K562 (cell line): ENCODE measurements around the gene TGFBR3L. TPM values are rescaled to one million over a fixed set of nuclear protein-coding genes. Genes with fewer than 3 reads are reported as not detected.
A peak's percentile ranks its signal among the peaks of the same experiment; 100 is the strongest.

Source experiments
- ARID3A ChIP-seq: IDR thresholded peaks from 2 replicates; pipeline ENCODE4 v1.6.1; 2012; ENCODE audit warnings: low read depth, low read length, improper control_type of control experiment, borderline replicate concordance
- COPS2 ChIP-seq: fragments of 450-650 bp; conservative IDR thresholded peaks from 2 replicates; pipeline ENCODE4 v1.6.1; 2016; ENCODE audit warnings: mild to moderate bottlenecking, moderate library complexity
- CREM ChIP-seq: IDR thresholded peaks from 2 replicates; pipeline ENCODE4 v1.6.1; 2014; ENCODE audit warnings: antibody characterized with exemption, low read depth
- CTCF ChIP-seq, 3 experiments: IDR thresholded peaks in 2 of 3; conservative IDR thresholded peaks in 1 of 3; 2 replicates each; pipeline ENCODE4 v1.5.1; 2011 to 2012; ENCODE audit warnings: low read length in 3 of 3, mild to moderate bottlenecking in 3 of 3, control low read depth in 2 of 3, improper control_type of control experiment in 1 of 3, inconsistent platforms in 1 of 3, low read depth in 1 of 3, mixed read lengths in 1 of 3, moderate library complexity in 1 of 3; ENCODE audit not compliant: insufficient read depth in 2 of 3
- E2F1 ChIP-seq: sonication (generic); formaldehyde crosslinking; IDR thresholded peaks from 2 replicates; pipeline ENCODE4 v1.8.1; 2023; ENCODE audit warnings: mild to moderate bottlenecking, missing genetic modification reagents, moderate library complexity
- HNRNPH1 ChIP-seq: fragments of 200-400 bp; formaldehyde crosslinking; optimal IDR thresholded peaks from 2 replicates; pipeline ENCODE3; 2017; ENCODE audit warnings: low read depth, mild to moderate bottlenecking, low read length, moderate library complexity
- KLF10 ChIP-seq: fragments of 250-450 bp; sonication (Bioruptor Pico); IDR thresholded peaks from 2 replicates; pipeline ENCODE4 v1.6.1; 2021; ENCODE audit warnings: matching md5 sums
- KLF13 ChIP-seq: fragments of 450-650 bp; IDR thresholded peaks from 2 replicates; pipeline ENCODE4 v1.6.1; 2016; ENCODE audit warnings: missing genetic modification characterization, low read depth, mild to moderate bottlenecking, missing compliant biosample characterization, moderate library complexity, borderline replicate concordance
- MTA2 ChIP-seq: fragments of 450-650 bp; IDR thresholded peaks from 2 replicates; pipeline ENCODE4 v1.6.1; 2016; ENCODE audit warnings: low read depth
- MTA3 ChIP-seq: fragments of 450-650 bp; formaldehyde crosslinking; IDR thresholded peaks from 2 replicates; pipeline ENCODE4 v1.6.1; 2017; ENCODE audit warnings: mild to moderate bottlenecking, borderline replicate concordance
- NFIC ChIP-seq: fragments of 450-650 bp; IDR thresholded peaks from 2 replicates; pipeline ENCODE4 v1.6.1; 2017; ENCODE audit warnings: mild to moderate bottlenecking, inconsistent platforms
- NONO ChIP-seq, 2 experiments: fragments of 200-400 bp in 1 of 2; fragments of 450-650 bp in 1 of 2; formaldehyde crosslinking in 1 of 2; IDR thresholded peaks; 2 replicates each; pipeline ENCODE4 v1.6.1; 2017; ENCODE audit warnings: low read depth in 2 of 2, mild to moderate bottlenecking in 2 of 2, moderate library complexity in 2 of 2, low read length in 1 of 2
- NR2F6 ChIP-seq: fragments of 450-650 bp; formaldehyde crosslinking; IDR thresholded peaks from 2 replicates; pipeline ENCODE4 v1.4.0; 2020; ENCODE audit warnings: mild to moderate bottlenecking
- NR4A1 ChIP-seq, 2 experiments: fragments of 250-450 bp in 1 of 2; fragments of 450-650 bp in 1 of 2; sonication (Bioruptor Pico) in 1 of 2; IDR thresholded peaks; 2 replicates each; pipeline versions ENCODE4 v1.4.0 to v1.6.1; 2016 to 2020; ENCODE audit warnings: mild to moderate bottlenecking in 2 of 2, missing compliant biosample characterization in 1 of 2, missing genetic modification characterization in 1 of 2, moderate library complexity in 1 of 2
- RFX5 ChIP-seq: IDR thresholded peaks from 2 replicates; pipeline ENCODE4 v1.6.1; 2011; ENCODE audit warnings: low read depth, mild to moderate bottlenecking, improper control_type of control experiment, low read length
- TRIM25 ChIP-seq: fragments of 450-650 bp; IDR thresholded peaks from 2 replicates; pipeline ENCODE4 v1.7.0; 2016; ENCODE audit warnings: borderline replicate concordance
- XRCC5 ChIP-seq: fragments of 200-400 bp; formaldehyde crosslinking; IDR thresholded peaks from 2 replicates; pipeline ENCODE4 v1.6.1; 2017; ENCODE audit warnings: low read depth, mild to moderate bottlenecking, low read length
- YY1 ChIP-seq, 3 experiments: IDR thresholded peaks; 2 replicates each; pipeline ENCODE4 v1.6.1; 2011; ENCODE audit warnings: low read length in 2 of 3, mild to moderate bottlenecking in 2 of 3, moderate library complexity in 2 of 3, borderline replicate concordance in 1 of 3, control low read depth in 1 of 3, low read depth in 1 of 3; ENCODE audit not compliant: insufficient read depth in 3 of 3, insufficient replicate concordance in 2 of 3, control insufficient read depth in 1 of 3, insufficient read length in 1 of 3; ENCODE audit errors: extremely low read depth in 1 of 3
- ZNF12 ChIP-seq: sonication (generic); formaldehyde crosslinking; IDR thresholded peaks from 2 replicates; pipeline ENCODE4 v1.4.0; 2020; ENCODE audit warnings: mild to moderate bottlenecking, missing genetic modification reagents
- ZNF134 ChIP-seq: fragments of 250-450 bp; sonication (Bioruptor Pico); conservative IDR thresholded peaks from 2 replicates; pipeline ENCODE4 v1.4.0; 2020
- polyA plus RNA-seq, 8 experiments: library from polyadenylated mRNA; depleted of rRNA in 4 of 8; stranded (reverse) in 5 of 8; unstranded in 3 of 8; fragments of >200 nt; fragmentation: Nextera tagmentation in 2 of 8; fragmentation: Illumina TruSeq in 1 of 8; extraction: Ambion mirVana in 2 of 8; extraction: Trizol in 1 of 8; gene quantifications; 2 replicates each; pipeline versions ENCODE4 v1.2.1 to v1.2.3, GENCODE V29; 2011 to 2014; ENCODE audit warnings: inconsistent platforms in 1 of 8, missing spikeins in 1 of 8
- total RNA-seq, 7 experiments: library from RNA; depleted of rRNA in 6 of 7; stranded (reverse); fragments of >200 nt in 6 of 7; fragmentation: Illumina TruSeq in 2 of 7; extraction: Trizol in 2 of 7; gene quantifications; 2 replicates each; pipeline versions ENCODE4 v1.2.1 to v1.2.3, GENCODE V29; 2011 to 2021; ENCODE audit warnings: low replicate concordance in 1 of 7

Gene TGFBR3L
- total and polyA plus RNA-seq, 9 of the 15 experiments (the other 6 are each of a cell fraction or from before 2014, with no cell fraction given): not detected

GRCh38 chr19:7868671-7869452 lies 45.8 kb upstream of the TGFBR3L start (continued):
- TF ChIP-seq YY1 (IDR thresholded peaks at IDR 0.05; ENCODE audit: borderline replicate concordance in 1 of 3, control insufficient read depth in 1 of 3, extremely low read depth in 1 of 3, insufficient read depth in 3 of 3, insufficient read length in 1 of 3, insufficient replicate concordance in 2 of 3, low read depth in 1 of 3, low read length in 2 of 3) (peak in 2 of 3 experiments; percentile 30 to 59), NFIC (no peak), ARID3A (no peak), MTA2 (no peak), RFX5 (no peak), NONO (IDR thresholded peaks at IDR 0.05; ENCODE audit: low read depth in 2 of 2, low read length in 1 of 2) (peak in 1 of 2 experiments; percentile 83; a peak in 1 of 4 replicates), CTCF (IDR thresholded peaks at IDR 0.05 in 2 of 3, conservative IDR thresholded peaks at IDR 0.05 in 1 of 3; ENCODE audit: insufficient read depth in 2 of 3, low read depth in 1 of 3, low read length in 3 of 3) (peak; percentile 56 to 94 (median 76)), KLF10 (CRISPR knock-in tag) (no peak), E2F1 (CRISPR knock-in tag) (peak; percentile 55; the same call in 1 of the 2 replicates), KLF13 (tag) (no peak), MTA3 (peak; percentile 75; the same call in 1 of the 2 replicates), ZNF12 (peak; percentile 44; the same call in 1 of the 2 replicates), HNRNPH1 (no peak), COPS2 (no peak), TRIM25 (no peak), NR2F6 (CRISPR knock-in tag) (no peak), CREM (peak; percentile 73), ZNF134 (peak; percentile 64; the same call in 1 of the 2 replicates), XRCC5 (no peak), NR4A1 (CRISPR knock-in tag; IDR thresholded peaks at IDR 0.05) (no peak), NR4A1 (tag; IDR thresholded peaks at IDR 0.05) (0 out of 2 replicates have a peak, but pooled peaks have one; percentile 63)
